Liver (tissue), 9 donors: ENCODE measurements around the gene AMN1. TPM values are rescaled to one million over a fixed set of nuclear protein-coding genes. Genes with fewer than 3 reads are reported as not detected.

ENCODE experiments used
- DNase-seq: peaks from one replicate; pipeline ENCODE4 v3.0.0-alpha.2; 2017; ENCODE audit warnings: low spot score
- H3K27ac ChIP-seq, 2 donors: one replicate each; pipeline ENCODE4 v1.7.0; 2013; ENCODE audit warnings: inconsistent platforms in 2 of 2, low read length in 2 of 2, control low read depth in 1 of 2, low read depth in 1 of 2, mild to moderate bottlenecking in 1 of 2
- H3K27me3 ChIP-seq, 4 donors: one replicate each; pipeline versions ENCODE4 v1.6.1 to v1.7.0; 2013; ENCODE audit warnings: low read length in 3 of 4, inconsistent platforms in 1 of 4, mild to moderate bottlenecking in 1 of 4, moderate library complexity in 1 of 4; ENCODE audit not compliant: control insufficient read depth in 4 of 4, insufficient read depth in 4 of 4
- H3K36me3 ChIP-seq, 4 donors: one replicate each; pipeline versions ENCODE4 v1.6.1 to v1.7.0; 2013; ENCODE audit warnings: low read length in 3 of 4, mild to moderate bottlenecking in 3 of 4, low read depth in 1 of 4, moderate library complexity in 1 of 4; ENCODE audit not compliant: control insufficient read depth in 4 of 4, insufficient read depth in 3 of 4
- H3K4me1 ChIP-seq, 4 donors: one replicate each; pipeline versions ENCODE4 v1.6.1 to v1.7.0; 2013; ENCODE audit warnings: low read length in 3 of 4, mild to moderate bottlenecking in 3 of 4, moderate library complexity in 1 of 4; ENCODE audit not compliant: control insufficient read depth in 4 of 4, insufficient read depth in 4 of 4
- H3K4me3 ChIP-seq, 3 donors: one replicate each; pipeline versions ENCODE4 v1.6.1 to v1.7.0; 2013; ENCODE audit warnings: low read length in 3 of 3, control low read depth in 1 of 3, low read depth in 1 of 3, mild to moderate bottlenecking in 1 of 3
- H3K9ac ChIP-seq, 2 donors: one replicate each; pipeline ENCODE4 v1.7.0; 2013; ENCODE audit warnings: low read length in 2 of 2, mild to moderate bottlenecking in 2 of 2, moderate library complexity in 2 of 2, control low read depth in 1 of 2, low read depth in 1 of 2
- H3K9me3 ChIP-seq, 4 donors: one replicate each; pipeline versions ENCODE4 v1.6.1 to v1.7.0; 2013; ENCODE audit warnings: low read length in 3 of 4; ENCODE audit not compliant: control insufficient read depth in 4 of 4
- ATF3 ChIP-seq: IDR thresholded peaks from 2 replicates; pipeline ENCODE4 v1.6.1; 2016; ENCODE audit warnings: antibody characterized with exemption
- CTCF ChIP-seq: fragments of 150-350 bp; IDR thresholded peaks from 2 replicates; pipeline ENCODE4 v1.5.1; 2017; ENCODE audit warnings: improper control_type of control experiment, low read depth, low read length; ENCODE audit not compliant: missing input control
- EGR1 ChIP-seq, 2 donors: IDR thresholded peaks; 2 replicates each; pipeline ENCODE4 v1.6.1; 2016 to 2018; ENCODE audit warnings: antibody characterized with exemption in 2 of 2, low read depth in 2 of 2
- FOXA1 ChIP-seq: IDR thresholded peaks from 2 replicates; pipeline ENCODE4 v1.6.1; 2016; ENCODE audit warnings: antibody characterized with exemption
- FOXA2 ChIP-seq: IDR thresholded peaks from 2 replicates; pipeline ENCODE4 v1.6.1; 2016; ENCODE audit warnings: antibody characterized with exemption
- GABPA ChIP-seq, 2 donors: IDR thresholded peaks in 1 of 2; conservative IDR thresholded peaks in 1 of 2; 2 replicates each; pipeline ENCODE4 v1.6.1; 2016; ENCODE audit warnings: antibody characterized with exemption in 2 of 2, mild to moderate bottlenecking in 1 of 2, moderate library complexity in 1 of 2
- HNF4A ChIP-seq, 2 donors: conservative IDR thresholded peaks; 2 replicates each; pipeline ENCODE4 v1.6.1; 2016; ENCODE audit warnings: antibody characterized with exemption in 2 of 2, mild to moderate bottlenecking in 2 of 2
- HNF4G ChIP-seq: IDR thresholded peaks from 2 replicates; pipeline ENCODE4 v1.6.1; 2016; ENCODE audit warnings: antibody characterized with exemption
- JUND ChIP-seq, 2 donors: IDR thresholded peaks; 2 replicates each; pipeline ENCODE4 v1.6.1; 2016; ENCODE audit warnings: antibody characterized with exemption in 2 of 2
- NR2F2 ChIP-seq: IDR thresholded peaks from 2 replicates; pipeline ENCODE4 v1.6.1; 2016; ENCODE audit warnings: antibody characterized with exemption
- RAD21 ChIP-seq, 2 donors: IDR thresholded peaks; 2 replicates each; pipeline ENCODE4 v1.6.1; 2016; ENCODE audit warnings: antibody characterized with exemption in 2 of 2, mild to moderate bottlenecking in 2 of 2
- REST ChIP-seq: IDR thresholded peaks from 2 replicates; pipeline ENCODE4 v1.6.1; 2016; ENCODE audit warnings: antibody characterized with exemption, mild to moderate bottlenecking
- RXRA ChIP-seq, 2 donors: IDR thresholded peaks; 2 replicates each; pipeline ENCODE4 v1.6.1; 2017 to 2018; ENCODE audit warnings: antibody characterized with exemption in 2 of 2, mild to moderate bottlenecking in 1 of 2
- SP1 ChIP-seq: IDR thresholded peaks from 2 replicates; pipeline ENCODE4 v1.6.1; 2018; ENCODE audit warnings: antibody characterized with exemption, mild to moderate bottlenecking
- TAF1 ChIP-seq: conservative IDR thresholded peaks from 2 replicates; pipeline ENCODE4 v1.6.1; 2016; ENCODE audit warnings: antibody characterized with exemption, mild to moderate bottlenecking
- YY1 ChIP-seq: IDR thresholded peaks from 2 replicates; pipeline ENCODE4 v1.6.1; 2016; ENCODE audit warnings: antibody characterized with exemption, mild to moderate bottlenecking
- ZBTB33 ChIP-seq: IDR thresholded peaks from 2 replicates; pipeline ENCODE4 v1.6.1; 2016; ENCODE audit warnings: antibody characterized with exemption
- WGBS: extraction: QIAGEN DNeasy Blood & Tissue Kit; methylation state at CpG from one replicate; pipeline ENCODE4 v1.1.7; 2013; 5-methylcytosine and 5-hydroxymethylcytosine counted together
- polyA plus RNA-seq, 2 donors: library from polyadenylated mRNA; stranded (reverse) in 1 of 2; unstranded in 1 of 2; fragments of 200-250 nt in 1 of 2; fragments of >200 nt in 1 of 2; fragmentation: Nextera tagmentation in 1 of 2; extraction: Ambion mirVana in 1 of 2; gene quantifications; one replicate each; pipeline versions ENCODE4 v1.2.1 to v1.2.3, GENCODE V29; 2013 to 2015
- total RNA-seq, 2 donors: library from RNA; depleted of rRNA; stranded (reverse); fragments of >200 nt; gene quantifications; one replicate each; pipeline ENCODE4 v1.2.3, GENCODE V29; 2014
- TF ChIP-seq, protein P1 (sequence below): IDR thresholded peaks from 2 replicates; pipeline ENCODE4 v1.6.1; 2016; ENCODE audit warnings: antibody characterized with exemption
- donor health status: healthy.
- donor health status: healthy.
- donor health status: healthy.
- donor health status: healthy.
- donor health status: healthy.

AMN1 gene
- total and polyA plus RNA-seq, 4 donors: 1.9 to 5.2 (median 3.7) TPM

GRCh38 chr12:31634620-31635019 is 94.2 kb downstream of the AMN1 start:
- no peaks in the 10 kb centered on the region for H3K36me3 ChIP-seq
- H3K27me3 ChIP-seq: no peaks in the 10 kb centered on the region
- H3K4me3 ChIP-seq: no peak overlapping the region
- H3K4me1 ChIP-seq: no peaks in the 10 kb centered on the region
- H3K9me3 ChIP-seq: no peaks in the 10 kb centered on the region
- TF ChIP-seq YY1 (no peak), RXRA (IDR thresholded peaks at IDR 0.05) (no peak), RAD21 (IDR thresholded peaks at IDR 0.05) (no peak), ATF3 (no peak), CTCF (no peak), NR2F2 (no peak), FOXA2 (no peak), HNF4A (conservative IDR thresholded peaks at IDR 0.05) (no peak), FOXA1 (no peak), JUND (IDR thresholded peaks at IDR 0.05) (no peak), EGR1 (IDR thresholded peaks at IDR 0.05; ENCODE audit: low read depth in 2 of 2) (no peak), REST (no peak), GABPA (IDR thresholded peaks at IDR 0.05 in 1 of 2, conservative IDR thresholded peaks at IDR 0.05 in 1 of 2) (no peak), HNF4G (no peak)
- TF ChIP-seq, protein P1, sequence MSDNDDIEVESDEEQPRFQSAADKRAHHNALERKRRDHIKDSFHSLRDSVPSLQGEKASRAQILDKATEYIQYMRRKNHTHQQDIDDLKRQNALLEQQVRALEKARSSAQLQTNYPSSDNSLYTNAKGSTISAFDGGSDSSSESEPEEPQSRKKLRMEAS: no peak
- H3K9ac ChIP-seq: no peak overlapping the region
- DNase-seq: no peak
- no peak overlapping the region for H3K27ac ChIP-seq
- WGBS: 96% methylated on average over 1 of the region's 1 CpG

DNA sequence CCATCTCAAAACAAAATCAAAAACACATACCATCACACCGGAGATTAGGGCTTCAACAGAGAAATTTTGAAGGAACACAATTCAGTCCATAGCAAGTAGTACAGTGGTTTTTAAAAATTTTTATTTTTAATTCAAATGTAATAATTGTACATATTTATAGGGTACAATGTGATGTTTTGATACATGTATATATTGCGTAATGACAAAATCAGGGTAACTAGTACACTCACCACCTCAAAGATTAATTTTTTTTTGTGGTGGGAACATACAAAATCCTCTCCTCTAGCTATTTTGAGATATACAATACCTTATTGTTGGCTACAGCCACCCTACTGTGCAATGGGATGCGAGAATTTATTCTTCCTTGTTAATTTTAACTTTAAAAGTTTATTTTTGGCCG is 95.4 kb downstream of the AMN1 start:
- H3K9me3 ChIP-seq: no peaks in the 10 kb centered on the region
- H3K4me1 ChIP-seq: no peaks in the 10 kb centered on the region
- H3K27me3 ChIP-seq: no peaks in the 10 kb centered on the region
- H3K9ac ChIP-seq: no peak overlapping the region
- TF ChIP-seq CTCF (no peak), HNF4G (no peak), GABPA (IDR thresholded peaks at IDR 0.05 in 1 of 2, conservative IDR thresholded peaks at IDR 0.05 in 1 of 2) (no peak), HNF4A (conservative IDR thresholded peaks at IDR 0.05) (no peak), JUND (IDR thresholded peaks at IDR 0.05) (no peak), TAF1 (no peak), YY1 (no peak), FOXA1 (no peak), ZBTB33 (no peak), FOXA2 (no peak), REST (no peak), RAD21 (IDR thresholded peaks at IDR 0.05) (no peak), NR2F2 (no peak), SP1 (no peak), EGR1 (IDR thresholded peaks at IDR 0.05; ENCODE audit: low read depth in 2 of 2) (no peak)
- no peaks in the 10 kb centered on the region for H3K36me3 ChIP-seq
- H3K27ac ChIP-seq: no peak overlapping the region
- 81% methylated on average over 4 of the region's 4 CpGs for WGBS
- no peak overlapping the region for H3K4me3 ChIP-seq
- DNase-seq: no peak
